BJ (cell line): ENCODE results near the gene MCCC1. TPM values are rescaled to one million over a fixed set of nuclear protein-coding genes. Genes with fewer than 3 reads are reported as not detected.
"Not testable (repeated sequence)": the region's sequence is repeated elsewhere in the genome, so short reads cannot be mapped to it uniquely, and the experiment has no call there.

Source experiments
- CTCF ChIA-PET: fragments of 350-600 bp; formaldehyde crosslinking; extraction: SDS; loops from one replicate; lab custom pipeline; 2021; ENCODE audit warnings: antibody characterized with exemption, inconsistent platforms; lab: Yijun Ruan, JAX
- POLR2A ChIA-PET: fragments of 300-600 bp; sonication (Branson Sonifier 250); formaldehyde crosslinking; extraction: SDS; loops from one replicate; lab custom pipeline; 2021; ENCODE audit warnings: antibody characterized with exemption; lab: Charles Lee
- DNase-seq: peaks from one replicate; pipeline ENCODE4 v3.0.0-alpha.2; 2011; ENCODE audit warnings: low read depth
- H3K27me3 ChIP-seq: 2 replicates; pipeline ENCODE4 v1.6.0; 2011; ENCODE audit warnings: low read length; ENCODE audit not compliant: control insufficient read depth, insufficient read depth
- H3K36me3 ChIP-seq: 2 replicates; pipeline ENCODE4 v1.5.1; 2011; ENCODE audit warnings: low read length; ENCODE audit not compliant: control insufficient read depth, insufficient read depth
- H3K4me3 ChIP-seq: 2 replicates; pipeline ENCODE4 v1.5.1; 2011; ENCODE audit warnings: low read depth, mild to moderate bottlenecking, control low read depth, low read length
- polyA plus RNA-seq: library from polyadenylated mRNA; depleted of rRNA; stranded (reverse); fragments of >200 nt; gene quantifications from 2 replicates; pipeline ENCODE4 v1.2.3, GENCODE V29; 2011
- TF ChIP-seq, protein P1 (sequence below): IDR thresholded peaks from 2 replicates; pipeline ENCODE4 v1.5.1; 2011; ENCODE audit warnings: low read depth, mild to moderate bottlenecking, control low read depth, inconsistent platforms, low read length, moderate library complexity; ENCODE audit not compliant: insufficient read depth

MCCC1 gene
- polyA plus RNA-seq, 1 experiment: 12.5 TPM

DNA sequence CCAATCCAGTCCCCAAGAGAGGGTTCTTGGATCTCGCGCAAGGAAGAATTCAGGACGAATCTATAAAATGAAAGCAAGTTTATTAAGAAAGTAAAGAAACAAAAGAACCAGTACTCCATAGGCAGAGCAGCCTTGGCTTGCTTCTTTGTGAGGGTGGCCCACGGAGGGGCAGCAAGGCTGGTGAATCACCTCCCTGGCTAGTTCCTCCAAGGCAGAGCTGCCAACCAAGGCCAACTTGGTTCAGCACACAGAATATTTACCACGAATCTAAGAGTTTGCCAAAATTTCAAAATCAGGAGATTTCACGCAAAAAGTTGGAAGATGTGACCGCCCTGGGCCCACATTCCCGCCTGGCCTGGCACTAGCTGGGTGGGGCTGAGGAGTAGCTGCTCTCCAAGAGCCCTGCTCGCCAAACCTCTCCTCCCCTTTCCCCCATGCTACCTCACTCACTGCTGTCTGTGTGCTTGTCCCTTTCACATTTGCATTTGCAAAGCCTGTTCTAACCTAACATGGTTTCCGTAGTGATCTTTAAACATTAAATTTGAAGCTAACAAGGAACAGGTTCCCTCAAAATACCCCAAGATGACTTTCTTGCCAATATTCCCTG, 92.8 kb downstream of the MCCC1 start:
- no peaks in the 10 kb centered on the region for H3K36me3 ChIP-seq
- no peaks in the 10 kb centered on the region for H3K27me3 ChIP-seq
- TF ChIP-seq, protein P1, sequence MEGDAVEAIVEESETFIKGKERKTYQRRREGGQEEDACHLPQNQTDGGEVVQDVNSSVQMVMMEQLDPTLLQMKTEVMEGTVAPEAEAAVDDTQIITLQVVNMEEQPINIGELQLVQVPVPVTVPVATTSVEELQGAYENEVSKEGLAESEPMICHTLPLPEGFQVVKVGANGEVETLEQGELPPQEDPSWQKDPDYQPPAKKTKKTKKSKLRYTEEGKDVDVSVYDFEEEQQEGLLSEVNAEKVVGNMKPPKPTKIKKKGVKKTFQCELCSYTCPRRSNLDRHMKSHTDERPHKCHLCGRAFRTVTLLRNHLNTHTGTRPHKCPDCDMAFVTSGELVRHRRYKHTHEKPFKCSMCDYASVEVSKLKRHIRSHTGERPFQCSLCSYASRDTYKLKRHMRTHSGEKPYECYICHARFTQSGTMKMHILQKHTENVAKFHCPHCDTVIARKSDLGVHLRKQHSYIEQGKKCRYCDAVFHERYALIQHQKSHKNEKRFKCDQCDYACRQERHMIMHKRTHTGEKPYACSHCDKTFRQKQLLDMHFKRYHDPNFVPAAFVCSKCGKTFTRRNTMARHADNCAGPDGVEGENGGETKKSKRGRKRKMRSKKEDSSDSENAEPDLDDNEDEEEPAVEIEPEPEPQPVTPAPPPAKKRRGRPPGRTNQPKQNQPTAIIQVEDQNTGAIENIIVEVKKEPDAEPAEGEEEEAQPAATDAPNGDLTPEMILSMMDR: no peak
- H3K4me3 ChIP-seq: no peak overlapping the region
- CTCF ChIA-PET: no interaction called here
- no peak for DNase-seq
- POLR2A ChIA-PET: no interaction called here

DNA sequence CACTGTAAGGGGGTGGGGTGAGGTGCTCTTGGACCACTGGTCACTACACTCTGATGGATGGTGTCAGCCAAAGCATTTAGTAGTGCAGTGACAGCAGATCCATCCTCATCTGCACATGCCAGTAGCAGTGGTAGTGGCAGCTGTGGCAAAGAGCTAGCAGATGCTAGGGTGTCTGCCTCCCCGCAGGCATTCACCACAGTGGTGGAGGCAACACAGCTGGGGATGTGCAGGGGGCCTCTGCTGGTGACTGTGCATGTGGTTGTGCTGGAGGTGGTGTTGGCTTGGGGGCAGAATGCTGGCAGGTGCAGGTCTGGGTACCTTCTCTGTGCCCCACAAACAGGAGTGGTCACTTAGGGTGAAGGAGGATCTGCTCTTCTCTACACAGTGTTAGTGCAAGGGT, 99.5 kb downstream of the MCCC1 start:
- Histone ChIP-seq H3K4me3 (no peak overlapping the region), H3K36me3 (no peaks in the 10 kb centered on the region), H3K27me3 (no peaks in the 10 kb centered on the region)
- DNase-seq: no peak
- TF ChIP-seq, protein P1: no peak
- ChIA-PET POLR2A (no interaction called here), CTCF (no interaction called here)

DNA sequence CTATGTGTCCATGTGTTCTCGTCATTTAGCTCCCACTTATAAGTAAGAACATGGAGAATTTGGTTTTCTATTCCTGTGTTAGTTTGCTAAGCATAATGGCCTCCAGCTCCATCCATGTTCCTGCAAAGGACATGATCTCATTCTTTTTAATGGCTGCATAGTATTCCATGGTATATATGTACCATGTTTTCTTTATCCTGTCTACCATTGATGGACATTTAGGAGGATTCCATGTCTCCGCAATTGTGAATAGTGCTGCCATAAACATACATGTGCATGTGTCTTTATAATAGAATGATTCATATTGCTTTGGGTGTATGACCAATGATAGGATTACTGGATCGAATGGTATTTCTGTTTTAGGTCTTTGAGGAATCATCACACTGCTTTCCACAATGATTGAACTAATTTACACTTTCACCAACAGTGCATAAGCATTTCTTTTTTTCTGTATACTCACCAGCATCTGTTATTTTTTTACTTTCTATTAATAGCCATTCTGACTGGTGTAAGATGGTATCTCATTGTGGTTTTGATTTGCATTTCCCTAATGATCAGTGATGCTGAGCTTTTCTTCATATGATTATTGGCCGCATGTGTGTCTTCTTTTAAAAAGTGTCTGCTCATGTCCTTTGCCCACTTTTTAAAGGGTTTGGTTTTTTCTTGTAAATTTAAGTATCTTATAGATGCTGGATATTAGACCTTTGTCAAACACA, 105.7 kb downstream of the MCCC1 start:
- DNase-seq, H3K4me3 ChIP-seq, H3K27me3 ChIP-seq, H3K36me3 ChIP-seq, POLR2A ChIA-PET, CTCF ChIA-PET: not testable (repeated sequence)

DNA sequence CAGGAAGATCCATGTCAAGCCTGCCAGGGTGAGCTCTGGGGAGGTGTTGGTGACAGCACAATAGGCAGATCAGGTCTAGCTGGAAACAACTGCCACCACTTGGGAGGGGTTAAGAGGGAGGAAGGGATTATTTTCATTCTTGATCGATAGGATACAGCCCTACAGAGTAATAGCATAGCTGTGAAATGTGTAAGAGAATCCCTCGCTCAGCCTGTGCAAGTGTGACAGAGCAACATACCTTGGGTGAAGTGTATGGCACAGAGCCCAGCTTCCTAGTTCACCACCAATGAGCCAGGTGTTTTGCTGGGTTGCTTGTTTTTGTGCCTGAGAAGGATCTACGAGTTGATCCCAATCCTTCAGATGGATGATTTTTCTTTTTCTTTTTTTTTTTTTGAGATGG, 109.7 kb downstream of the MCCC1 start:
- Histone ChIP-seq H3K27me3 (no peaks in the 10 kb centered on the region), H3K36me3 (no peaks in the 10 kb centered on the region), H3K4me3 (no peak overlapping the region)
- ChIA-PET CTCF (no interaction called here), POLR2A (no interaction called here)
- DNase-seq: no peak
- TF ChIP-seq, protein P1: no peak

DNA sequence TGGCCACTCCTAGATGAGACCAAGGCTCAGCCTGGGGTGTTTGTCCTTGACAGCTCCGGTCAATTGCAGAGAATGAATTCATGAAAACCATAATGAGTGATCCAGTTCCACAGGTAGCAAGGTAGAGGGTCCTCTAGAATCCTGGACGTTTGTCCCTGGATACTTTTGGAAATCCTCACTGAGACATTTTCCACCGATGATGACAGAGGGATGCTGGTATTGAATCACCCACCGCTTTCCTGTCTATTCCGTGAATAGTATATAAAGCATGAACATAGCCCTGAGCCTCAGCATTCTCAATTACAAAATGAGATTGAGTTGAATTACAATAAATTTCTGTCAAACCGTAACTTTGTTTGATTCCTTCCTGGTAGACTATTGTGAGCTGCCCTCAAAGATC, 113.3 kb downstream of the MCCC1 start:
- DNase-seq: no peak
- ChIA-PET CTCF (interaction anchor here (1.0 kb wide), 1 partner anchor 10 kb away, joined by 4 read pairs; no protein-coding TSS in a partner anchor), POLR2A (no interaction called here)

More for the DNA sequence above, 113.3 kb downstream of the MCCC1 start:
- Histone ChIP-seq H3K36me3 (no peaks in the 10 kb centered on the region), H3K4me3 (no peak overlapping the region), H3K27me3 (no peaks in the 10 kb centered on the region)
- TF ChIP-seq, protein P1: no peak
